GM18951 (cell line): ENCODE data around the gene PARD3B.

Source experiments
- POLR2A ChIP-seq: IDR thresholded peaks from 4 replicates; pipeline ENCODE4 v1.6.1; 2011; ENCODE audit warnings: mild to moderate bottlenecking; ENCODE audit not compliant: insufficient read length, insufficient read depth; ENCODE audit errors: extremely low read depth
- in situ Hi-C: fragments of 300-500 bp; cut with MboI; formaldehyde crosslinking; loops from one replicate; pipeline ENCODE4 v1.12.0; 2022; ENCODE audit warnings: low sequenced_read_pairs, mixed read lengths, inconsistent platforms; ENCODE audit not compliant: unreplicated experiment

The PARD3B gene

DNA sequence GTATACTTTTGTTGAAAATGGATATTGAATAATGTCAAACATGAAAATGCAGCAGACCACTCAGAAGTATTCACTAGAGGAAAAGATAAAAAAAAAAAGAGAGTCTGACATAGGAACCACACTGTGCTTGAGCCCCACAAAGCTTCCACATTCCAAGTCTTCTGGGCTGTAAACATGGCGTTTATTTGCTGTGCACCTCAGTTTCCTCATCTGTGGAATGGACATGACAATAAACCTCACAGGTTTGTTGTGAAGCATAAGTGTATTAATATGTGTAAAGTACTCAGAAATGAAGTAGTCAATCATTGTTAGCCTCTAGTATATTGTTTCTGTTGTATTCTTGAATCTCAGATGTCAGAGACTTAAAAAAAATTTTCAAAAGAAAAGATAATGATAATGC, 611.2 kb downstream of the PARD3B start:
- in situ Hi-C loops, result no loop called here
- no peak for TF ChIP-seq POLR2A

DNA sequence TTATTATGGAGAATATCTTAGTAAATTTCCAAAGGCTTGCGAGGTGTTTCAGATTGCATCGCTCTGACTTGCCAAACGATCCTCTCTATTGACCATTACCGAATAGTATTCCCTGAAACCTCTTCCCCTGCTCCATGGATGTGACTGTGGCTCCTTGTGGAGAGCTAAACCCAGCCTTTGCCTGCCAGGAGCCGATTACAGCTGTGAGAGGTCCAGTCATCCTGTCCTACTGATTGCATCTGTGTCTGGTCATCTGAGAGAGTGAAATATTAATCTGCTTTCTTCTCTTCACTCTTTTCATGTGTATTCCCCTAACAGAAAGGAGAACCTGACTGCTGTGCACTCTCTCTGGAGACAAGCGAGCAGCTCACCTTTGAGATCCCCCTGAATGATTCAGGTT, 613.1 kb downstream of the PARD3B start:
- in situ Hi-C loops, result no loop called here
- TF ChIP-seq POLR2A, result no peak

GRCh38 chr2:205161156-205161839, 616.0 kb downstream of the PARD3B start:
- in situ Hi-C loops, result no loop called here
- no peak for TF ChIP-seq POLR2A

DNA sequence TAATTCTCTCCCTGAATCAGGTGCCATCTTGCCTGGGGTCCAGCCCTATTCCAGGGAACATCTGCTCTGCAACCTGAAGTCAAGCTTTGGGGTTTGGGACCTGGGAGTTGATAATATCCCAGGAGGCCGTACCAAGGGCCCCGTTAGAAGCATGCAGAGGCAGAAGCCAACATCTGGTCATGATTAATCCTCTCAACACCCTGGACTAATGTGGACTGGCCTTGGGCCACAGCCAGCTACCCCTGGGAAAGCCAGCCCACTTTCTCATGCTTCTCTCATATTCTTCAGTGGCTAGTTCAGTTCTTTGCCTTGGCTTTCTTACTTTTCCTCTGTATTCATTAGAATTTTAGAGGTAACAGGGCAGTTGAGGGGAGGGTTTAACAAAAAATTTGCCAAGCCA, 621.5 kb downstream of the PARD3B start:
- no peak for TF ChIP-seq POLR2A
- in situ Hi-C loops, result no loop called here

DNA sequence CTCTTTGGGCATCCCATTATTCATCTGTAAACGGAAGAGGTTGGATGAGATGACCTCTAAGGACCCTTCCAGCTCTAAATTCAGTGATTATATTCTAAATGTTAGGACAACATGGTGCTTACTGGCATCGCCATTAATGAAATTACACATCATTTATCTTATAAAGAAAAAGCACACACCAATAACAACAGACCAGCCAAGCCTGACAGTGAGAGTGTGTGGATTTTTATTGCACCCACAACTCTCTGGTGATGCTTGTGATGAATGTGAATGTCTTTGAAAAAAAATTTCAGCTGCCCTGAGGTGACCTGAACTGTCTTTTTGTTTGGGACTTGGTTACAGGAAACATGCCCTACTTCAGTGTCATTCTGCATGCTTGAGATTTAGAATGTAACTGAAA, 623.7 kb downstream of the PARD3B start:
- no peak for TF ChIP-seq POLR2A
- in situ Hi-C loops, result no loop called here

DNA sequence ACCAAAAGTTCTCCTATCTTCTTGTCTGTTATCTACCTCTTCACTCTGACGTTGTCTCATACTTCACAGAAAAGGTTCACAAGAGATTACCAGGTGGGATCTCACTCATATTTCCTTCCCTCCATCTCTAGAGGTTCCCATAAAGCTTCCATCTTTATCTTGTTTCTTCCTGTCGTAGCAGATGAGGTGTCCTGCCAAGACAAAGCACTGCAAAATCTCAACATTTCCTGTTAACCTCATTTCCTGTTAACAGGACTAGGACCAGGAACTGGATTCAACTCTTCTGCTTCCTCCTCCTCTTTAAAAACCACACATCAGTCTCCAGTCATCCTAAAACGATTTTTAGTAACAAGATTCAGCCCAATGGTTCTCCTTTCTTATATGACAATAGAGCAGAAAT, 624.2 kb downstream of the PARD3B start:
- in situ Hi-C loops, result no loop called here
- no peak for TF ChIP-seq POLR2A

DNA sequence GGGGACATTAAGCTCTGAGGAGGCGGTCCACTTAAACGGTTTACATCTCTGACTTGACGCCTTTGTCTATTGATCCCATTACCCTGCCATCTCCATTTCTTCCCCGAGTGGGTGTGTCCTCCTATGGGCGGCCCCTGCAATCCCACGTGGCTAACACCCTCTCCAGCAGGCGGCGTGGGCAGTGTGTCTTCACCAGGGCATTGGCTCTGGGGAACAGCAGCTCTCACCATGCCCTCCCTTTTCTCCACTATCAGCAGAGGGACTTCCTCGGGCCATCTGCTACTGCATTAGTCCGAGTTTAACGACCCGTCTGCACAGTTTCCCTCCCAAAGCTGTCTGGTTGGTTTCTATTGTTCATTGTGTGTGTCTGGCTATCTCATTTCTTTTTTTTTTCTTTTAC, 625.1 kb downstream of the PARD3B start:
- in situ Hi-C loops, result no loop called here
- no peak for TF ChIP-seq POLR2A

DNA sequence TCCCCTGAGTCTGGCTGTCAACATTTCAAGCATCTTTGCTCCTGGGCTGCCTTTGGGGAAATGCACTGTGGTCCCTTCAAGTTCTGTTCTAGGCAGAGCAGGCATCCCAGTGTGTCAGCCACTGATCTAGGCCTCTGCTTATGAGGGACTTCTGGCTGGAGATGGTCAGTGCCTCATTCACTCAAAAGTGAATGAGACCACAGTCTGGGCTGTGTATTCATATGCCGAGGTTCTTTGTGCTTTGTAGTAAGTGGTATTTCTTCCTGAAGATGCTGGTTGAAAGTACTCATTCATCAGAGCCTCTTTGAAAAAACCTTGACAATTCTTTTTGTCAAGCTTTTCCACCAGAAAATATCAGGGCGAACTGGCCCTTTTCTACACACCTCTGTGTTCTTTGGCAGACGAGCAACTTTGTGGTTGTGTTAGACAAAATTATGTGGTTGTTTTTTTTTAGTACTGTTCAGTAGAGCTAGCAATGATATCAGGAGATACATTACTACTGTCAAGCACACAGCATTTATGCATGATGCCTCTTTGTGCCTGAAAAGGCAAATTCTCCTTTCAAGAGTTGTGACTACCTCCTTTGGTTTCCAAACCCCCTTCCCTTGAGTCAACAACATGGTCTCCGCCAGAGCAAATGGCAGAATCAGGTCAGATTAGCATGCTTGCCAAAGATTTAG, 626.1 kb downstream of the PARD3B start:
- in situ Hi-C loops, result no loop called here
- no peak for TF ChIP-seq POLR2A

DNA sequence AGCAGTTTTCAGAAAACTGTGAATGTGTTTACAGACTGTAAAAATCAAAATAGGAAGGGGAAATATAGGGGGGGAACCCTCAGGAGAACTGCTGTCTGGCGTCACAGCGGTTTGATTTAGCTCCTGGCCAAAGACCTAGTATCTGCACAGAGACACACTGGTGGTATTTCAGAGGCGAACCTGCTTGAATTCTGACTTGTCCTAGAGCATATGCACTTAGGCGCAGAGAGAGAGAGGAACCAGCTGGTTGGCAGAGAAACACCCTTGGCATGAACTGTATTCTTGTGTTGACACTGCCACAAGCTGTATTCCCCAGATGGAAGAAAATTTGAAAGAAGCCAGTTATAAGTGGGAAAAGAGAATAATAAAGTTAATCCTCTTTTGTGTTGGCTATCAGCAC, 630.6 kb downstream of the PARD3B start:
- TF ChIP-seq POLR2A, result no peak
- in situ Hi-C loops, result no loop called here

- no peak for TF ChIP-seq POLR2A
Observed at GRCh38 chr2:205176546-205176945, 631.3 kb downstream of the PARD3B start.

DNA sequence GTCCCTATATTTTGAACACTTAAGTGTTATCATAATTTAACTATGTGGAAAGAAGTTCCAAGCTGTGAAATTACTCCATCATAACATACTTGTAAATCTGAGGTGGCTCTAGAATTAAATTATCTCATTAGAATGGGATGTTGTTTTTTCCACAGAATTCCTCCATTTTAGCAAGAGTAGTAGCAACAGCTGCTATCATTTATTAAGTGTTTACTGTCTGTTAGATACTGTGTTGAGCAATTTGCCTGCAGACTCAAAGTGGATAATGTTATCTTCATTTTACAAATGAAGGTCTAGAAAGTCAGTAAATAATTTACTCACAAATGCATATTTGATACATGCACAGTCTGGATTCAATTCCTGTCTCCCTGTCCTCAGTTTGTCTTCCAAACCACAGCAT, 632.3 kb downstream of the PARD3B start:
- TF ChIP-seq POLR2A, result no peak
- in situ Hi-C loops, result no loop called here

More at GRCh38 chr2:205176546-205176945, 631.3 kb downstream of the PARD3B start:
- in situ Hi-C loops, result no loop called here

- in situ Hi-C loops, result no loop called here
Observed at GRCh38 chr2:205180730-205181129, 635.5 kb downstream of the PARD3B start.

DNA sequence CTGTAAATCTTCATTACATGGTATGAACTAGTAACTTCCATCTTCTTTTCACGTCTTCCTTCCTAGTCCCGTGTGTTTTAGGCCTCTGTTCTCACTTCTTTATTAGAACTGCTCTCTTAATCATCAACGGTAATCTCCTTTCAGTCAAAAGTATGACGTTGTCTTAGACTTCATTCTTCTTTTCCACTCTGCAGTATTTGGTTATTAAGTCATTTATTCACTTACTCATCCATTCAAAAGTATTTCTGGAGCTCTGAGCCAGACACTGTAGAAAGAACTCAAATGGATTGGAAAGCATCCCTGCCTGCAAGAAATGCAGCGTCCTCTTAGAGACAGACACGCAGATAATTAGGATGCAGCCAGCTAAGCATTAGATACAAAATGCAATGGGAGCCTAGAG, 642.5 kb downstream of the PARD3B start:
- no peak for TF ChIP-seq POLR2A
- in situ Hi-C loops, result no loop called here

More at GRCh38 chr2:205180730-205181129, 635.5 kb downstream of the PARD3B start:
- no peak for TF ChIP-seq POLR2A

GRCh38 chr2:205188239-205189138, 643.2 kb downstream of the PARD3B start:
- no peak for TF ChIP-seq POLR2A

GRCh38 chr2:205189301-205189700, 644.0 kb downstream of the PARD3B start:
- in situ Hi-C loops, result no loop called here
- no peak for TF ChIP-seq POLR2A

More at GRCh38 chr2:205188239-205189138, 643.2 kb downstream of the PARD3B start:
- in situ Hi-C loops, result no loop called here
